D721Med (cell line): Measurements from ENCODE around the gene AFF1.

Source experiments
- DNase-seq: peaks from one replicate; pipeline ENCODE4 v3.0.0; 2011; ENCODE audit warnings: low spot score; ENCODE audit not compliant: insufficient read length
- FAIRE-seq: peaks from 2 replicates; lab custom pipeline; 2011; peaks lifted over from hg19 to GRCh38; lab: Jason Lieb, UNC
- CTCF ChIP-seq: IDR thresholded peaks from 2 replicates; pipeline ENCODE4 v1.5.1; 2012; ENCODE audit warnings: mild to moderate bottlenecking, control low read depth; ENCODE audit not compliant: insufficient read depth; ENCODE audit errors: missing control alignments

Gene AFF1

GRCh38 chr4:87128006-87128705 is 193.3 kb downstream of the AFF1 start:
- no peak for TF ChIP-seq CTCF
- no peak for DNase-seq
- FAIRE-seq: no peak

GRCh38 chr4:87129681-87130080 is 194.9 kb downstream of the AFF1 start:
- no peak for TF ChIP-seq CTCF
- FAIRE-seq: no peak

GRCh38 chr4:87130985-87131703 is 196.3 kb downstream of the AFF1 start:
- no peak for TF ChIP-seq CTCF
- FAIRE-seq (peak; percentile 63), DNase-seq (no peak)

More at GRCh38 chr4:87129681-87130080, 194.9 kb downstream of the AFF1 start:
- no peak for DNase-seq

- TF ChIP-seq CTCF: no peak
- DNase-seq: no peak
- FAIRE-seq: no peak
Observed at GRCh38 chr4:87132035-87132434, 197.2 kb downstream of the AFF1 start.

- TF ChIP-seq CTCF: no peak
- FAIRE-seq (no peak), DNase-seq (no peak)
Observed at GRCh38 chr4:87133183-87133582, 198.4 kb downstream of the AFF1 start.

- TF ChIP-seq CTCF: no peak
- FAIRE-seq: no peak
- no peak for DNase-seq
Observed at GRCh38 chr4:87134122-87134521, 199.3 kb downstream of the AFF1 start.

- FAIRE-seq (no peak), DNase-seq (no peak)
- no peak for TF ChIP-seq CTCF
Observed at GRCh38 chr4:87141428-87141827, 206.6 kb downstream of the AFF1 start.
